Activated CD8-positive, alpha-beta memory T cell treated with anti-CD3 and anti-CD28 coated beads, Interleukin-2, amount 50 U/mL, for 24 hours (primary cell): ENCODE results near the gene STX18.
"Not testable (repeated sequence)": the region's sequence is repeated elsewhere in the genome, so short reads cannot be mapped to it uniquely, and the experiment has no call there.

ENCODE experiments used
- DNase-seq: peaks from one replicate; pipeline ENCODE4 v3.0.0-alpha.2; 2020; ENCODE audit errors: extremely low read depth

The STX18 gene

DNA sequence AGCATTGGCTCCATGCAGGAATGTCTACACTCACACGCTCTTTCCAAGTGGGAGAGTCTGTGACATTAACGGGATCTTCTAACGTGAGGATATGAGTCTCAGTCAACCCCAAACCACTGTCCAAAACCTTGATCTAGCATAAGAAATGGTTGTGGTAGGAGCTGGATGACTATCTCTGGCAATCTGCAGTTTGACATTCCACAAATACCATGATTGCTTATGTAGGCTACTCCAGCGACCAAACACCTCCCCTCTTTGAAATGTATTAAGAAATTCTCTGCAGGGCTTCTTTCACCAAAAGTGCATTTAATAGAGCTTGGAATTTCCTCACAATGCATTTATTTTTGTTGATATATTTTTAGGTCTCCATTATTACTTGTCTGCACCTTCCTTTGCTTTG is 14.1 kb upstream of the STX18 start:
- DNase-seq = no peak

DNA sequence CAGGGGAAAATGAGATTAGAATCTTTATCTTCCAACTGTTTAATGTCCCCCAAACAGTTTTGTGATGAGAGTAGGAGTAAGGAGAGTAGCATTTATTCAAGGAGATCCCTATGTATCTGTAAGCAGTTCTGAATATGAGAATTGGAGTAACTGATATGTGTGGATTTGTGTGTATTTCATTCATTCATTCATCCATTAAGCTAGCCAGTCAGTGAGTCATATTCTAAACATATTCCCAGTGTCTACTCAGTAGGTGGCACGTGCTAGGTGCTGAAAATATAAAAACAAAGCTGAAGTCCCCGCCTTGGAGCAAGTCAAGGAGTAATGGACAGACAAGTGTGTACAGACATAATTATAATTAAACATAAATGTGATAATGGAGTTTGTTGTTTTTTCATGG is 12.4 kb upstream of the STX18 start:
- DNase-seq = no peak

DNA sequence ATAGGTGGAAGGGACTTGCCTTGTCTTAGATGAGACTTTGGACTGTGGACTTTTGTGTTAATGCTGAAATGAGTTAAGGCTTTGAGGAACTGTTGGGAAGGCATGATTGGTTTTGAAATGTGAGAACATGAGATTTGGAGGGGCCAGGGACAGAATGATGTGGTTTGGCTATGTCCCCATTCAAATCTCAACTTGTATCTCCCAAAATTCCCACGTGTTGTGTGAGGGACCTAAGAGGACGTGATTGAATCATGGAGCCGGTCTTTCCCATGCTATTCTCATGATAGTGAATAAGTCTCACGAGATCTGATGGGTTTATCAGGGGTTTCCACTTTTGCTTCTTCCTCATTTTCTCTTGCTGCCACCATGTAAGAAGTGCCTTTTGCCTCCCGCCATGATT is 10.2 kb upstream of the STX18 start:
- not testable (repeated sequence) for DNase-seq

DNA sequence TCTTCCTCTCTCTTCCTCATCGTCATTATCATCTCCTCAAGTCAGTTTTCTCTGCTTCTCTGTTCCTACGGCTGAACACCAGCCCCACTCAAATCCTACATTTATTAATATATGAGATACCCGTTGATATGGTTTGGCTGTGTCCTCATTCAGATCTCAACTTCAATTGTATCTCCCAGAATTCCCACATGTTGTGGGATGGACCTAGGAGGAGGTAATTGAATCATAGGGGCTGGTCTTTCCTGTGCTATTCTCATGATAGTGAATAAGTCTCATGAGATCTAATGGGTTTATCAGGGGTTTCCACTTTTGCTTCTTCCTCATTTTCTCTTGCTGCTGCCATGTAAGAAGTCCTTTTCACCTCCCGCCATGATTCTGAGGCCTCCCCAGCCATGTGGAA is 8.3 kb upstream of the STX18 start:
- DNase-seq = not testable (repeated sequence)

DNA sequence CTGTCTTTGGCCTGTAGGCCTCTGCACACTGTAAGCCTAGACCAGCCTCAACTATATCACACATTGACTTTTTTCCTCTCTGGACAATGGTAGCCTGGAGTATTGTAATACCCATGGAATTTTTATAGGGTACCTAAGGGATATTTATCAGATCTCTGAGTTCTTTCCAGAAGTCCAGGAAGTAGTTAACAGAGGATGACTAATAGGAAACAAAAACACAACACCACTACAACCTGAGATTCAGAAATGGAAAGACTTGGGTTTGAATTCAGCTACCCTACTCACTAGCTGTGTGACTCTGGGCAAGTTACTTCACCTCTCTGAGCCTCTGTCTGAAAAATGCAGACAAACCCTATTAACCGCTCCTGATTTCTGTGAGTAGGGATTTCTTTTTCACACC is 7.7 kb upstream of the STX18 start:
- DNase-seq = no peak

DNA sequence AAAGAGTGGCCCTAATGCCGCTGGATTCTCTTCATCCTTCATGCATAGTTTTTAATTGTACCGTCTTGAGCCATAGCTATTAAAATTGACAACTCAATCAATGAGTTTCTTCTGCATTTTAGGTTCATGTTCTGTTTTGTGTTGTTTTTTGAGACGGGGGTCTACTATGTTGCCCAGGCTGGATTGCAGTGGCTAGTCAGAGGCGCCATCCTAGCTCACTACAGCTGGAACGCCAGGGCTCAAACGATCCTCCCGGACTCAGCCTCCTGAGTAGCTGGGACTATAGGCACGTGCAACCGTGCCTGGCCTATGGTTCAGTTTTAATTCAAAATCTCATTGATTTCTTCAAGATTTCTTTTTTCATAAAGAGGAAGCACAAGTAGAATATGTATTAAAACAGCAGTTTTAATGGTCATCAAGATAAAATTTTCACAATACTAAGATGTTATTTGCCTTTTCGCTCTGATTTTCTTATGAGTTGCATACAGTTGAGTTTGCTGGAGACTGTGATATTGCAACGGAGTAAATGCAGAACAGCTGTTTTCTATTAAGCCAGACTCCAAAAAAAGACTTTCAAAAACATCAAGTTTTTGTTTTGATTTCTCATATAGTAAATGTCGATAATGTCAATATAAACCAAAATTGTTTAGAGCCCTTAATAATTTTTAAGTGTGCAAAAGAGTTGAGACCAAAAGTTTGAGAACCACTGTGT is 1.1 kb upstream of the STX18 start:
- DNase-seq = no peak

DNA sequence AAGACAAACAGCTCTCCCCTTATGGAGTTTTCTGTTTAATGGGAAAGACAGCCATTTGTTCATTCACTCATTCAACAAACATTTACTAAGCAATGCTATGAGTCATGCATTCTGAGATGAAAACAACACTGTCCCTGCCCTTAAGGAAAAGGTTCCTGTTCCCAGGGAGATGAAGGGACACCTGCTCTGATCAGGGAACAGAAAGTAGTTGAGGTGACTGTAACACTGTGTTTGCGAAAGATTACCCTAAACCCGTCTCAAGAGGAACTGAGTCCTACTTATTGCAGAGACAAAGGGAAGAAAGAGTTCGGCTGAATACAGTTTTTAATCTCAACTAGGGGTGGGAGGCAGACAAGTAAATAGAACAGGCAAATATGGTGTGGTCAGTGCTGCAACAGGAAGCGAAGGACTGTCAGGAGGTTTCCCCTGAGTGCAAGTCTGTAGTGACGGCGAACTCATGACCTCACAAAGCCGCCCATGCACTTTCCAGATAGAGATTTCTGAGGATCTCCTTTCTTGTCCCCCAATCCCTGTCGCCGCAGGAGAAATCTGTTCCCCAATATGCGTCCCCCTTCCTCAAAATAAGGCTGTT is 712 bp downstream of the STX18 start:
- DNase-seq = no peak

DNA sequence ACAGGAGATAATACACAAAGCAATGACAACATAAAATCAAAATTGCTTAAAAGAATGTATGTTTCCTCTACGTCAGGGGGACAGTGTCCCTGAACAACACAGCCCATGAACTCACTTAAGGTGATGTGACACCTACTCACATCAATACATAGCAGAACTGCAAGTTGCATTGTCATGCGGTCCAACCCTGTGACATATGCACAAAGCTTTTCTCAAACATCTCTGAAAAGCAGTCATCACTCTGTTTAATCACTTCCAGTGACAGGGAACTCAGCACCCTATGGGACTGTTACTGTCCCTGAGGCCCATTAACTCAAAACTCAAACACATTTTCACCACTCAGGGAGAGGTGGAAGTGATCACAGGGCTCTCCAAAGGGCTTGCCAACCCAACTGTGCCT is 2.4 kb downstream of the STX18 start:
- DNase-seq = no peak

DNA sequence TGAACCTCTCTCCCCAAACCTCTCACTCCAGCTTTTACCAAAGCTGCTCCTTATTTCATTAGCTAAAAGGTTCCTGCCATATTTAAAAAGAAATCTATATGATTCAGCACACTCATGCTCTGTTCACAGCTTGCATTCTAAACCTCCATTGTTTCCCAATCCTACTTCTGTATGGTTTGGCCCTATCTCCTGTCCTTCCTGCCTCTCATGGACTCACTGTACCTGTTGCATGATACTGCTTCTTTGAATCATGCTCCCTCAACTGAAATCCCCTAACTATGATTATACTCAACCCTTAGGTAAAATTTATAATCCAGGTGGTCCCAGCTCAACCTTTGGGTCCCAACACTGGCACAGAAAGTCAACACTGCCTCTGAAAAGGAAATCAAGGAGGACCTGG is 6.3 kb downstream of the STX18 start:
- DNase-seq = no peak

DNA sequence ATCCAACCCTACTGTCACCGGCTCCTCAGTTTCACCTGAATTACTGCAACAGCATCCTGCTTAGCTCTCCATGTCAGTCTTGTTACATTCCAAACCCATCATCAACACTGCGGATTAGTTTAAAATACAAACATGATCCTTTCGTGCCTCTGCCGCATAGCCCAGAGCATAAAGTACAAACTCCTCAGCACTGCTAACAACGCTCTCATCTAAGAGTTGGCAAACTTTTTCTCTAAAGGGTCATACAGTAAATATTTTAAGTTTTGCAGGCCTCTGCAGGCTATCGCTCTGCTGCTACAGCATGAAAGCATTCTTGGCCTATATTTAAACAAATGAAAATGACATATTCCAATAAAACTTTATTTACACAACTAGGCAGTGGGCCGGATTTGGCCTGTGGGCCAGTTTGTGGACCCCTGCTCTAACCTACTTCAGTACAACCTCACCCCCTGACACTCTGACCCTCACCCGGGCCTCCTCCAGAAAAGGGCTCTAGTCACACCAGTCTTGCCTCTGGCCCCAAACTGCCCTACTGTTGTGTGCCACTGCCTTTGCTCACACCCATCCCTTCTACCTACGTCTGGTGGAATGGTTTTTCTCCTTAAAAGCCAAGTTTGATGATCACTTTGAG is 7.2 kb downstream of the STX18 start:
- no peak for DNase-seq

DNA sequence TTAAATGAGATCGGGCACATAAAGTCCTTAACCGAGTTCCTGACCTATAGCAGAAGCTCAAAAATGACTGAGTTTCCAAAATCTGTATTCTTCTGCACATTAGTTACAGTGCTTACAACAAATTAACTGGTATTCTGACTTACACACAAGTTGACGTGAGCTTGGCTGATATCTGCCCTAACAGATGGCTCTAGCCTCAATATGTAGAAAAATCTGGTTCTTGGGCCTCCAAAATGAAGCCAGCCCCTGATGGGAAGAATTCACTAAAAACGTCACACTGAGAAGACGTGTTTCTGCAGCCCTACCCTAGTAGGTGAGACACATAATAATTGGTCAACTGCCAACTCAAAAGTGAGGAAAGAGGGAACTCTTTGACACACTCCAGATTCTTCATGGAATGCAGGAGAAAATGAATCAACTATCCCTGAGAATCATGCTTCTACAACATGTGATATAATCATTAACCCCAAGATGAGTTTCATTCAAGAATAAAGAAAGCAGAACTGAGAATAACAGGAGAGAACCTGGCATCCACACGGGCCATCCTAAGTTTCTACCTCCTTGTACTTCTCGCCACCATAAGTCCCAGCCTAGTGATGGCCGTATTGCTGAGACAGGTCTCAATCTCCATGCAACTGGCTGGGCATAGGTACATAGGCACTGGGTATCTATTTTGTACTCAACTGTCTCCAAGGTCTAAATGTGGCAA is 8.2 kb downstream of the STX18 start:
- DNase-seq = no peak

DNA sequence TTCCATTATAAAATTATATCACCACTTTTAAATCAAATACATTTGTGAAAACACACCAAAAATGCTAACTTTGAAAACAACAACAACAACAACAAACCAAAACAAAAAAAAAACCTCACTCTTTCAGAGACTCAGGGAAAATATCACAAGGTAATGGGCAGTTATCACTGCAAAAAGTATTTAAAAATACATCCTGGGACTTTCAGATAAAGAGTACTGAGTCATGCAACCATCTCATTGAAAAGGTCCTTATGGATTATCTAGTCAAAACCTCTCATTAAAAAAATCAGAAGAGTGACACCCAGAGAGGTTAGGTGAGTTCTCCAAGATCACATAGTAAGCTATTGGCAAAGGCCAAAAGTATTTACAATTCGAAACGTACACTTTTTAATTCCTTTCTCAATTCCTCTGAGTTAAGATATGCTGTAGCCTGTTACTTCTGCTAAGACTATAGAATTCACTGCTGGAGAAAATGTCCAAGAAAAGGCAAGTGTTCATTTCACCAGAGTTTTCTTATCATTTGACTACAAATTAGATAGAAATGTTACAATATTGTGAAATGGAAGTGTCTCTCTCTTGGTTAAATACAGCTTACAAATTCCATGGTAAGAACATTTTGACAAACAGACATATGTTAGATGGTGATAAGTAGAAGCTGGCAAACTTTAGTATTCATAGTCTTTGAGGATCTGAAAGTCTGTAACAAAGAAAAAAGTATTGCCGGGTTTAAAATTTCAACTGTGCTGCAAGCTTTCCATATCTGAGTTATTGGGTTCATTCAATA is 9.3 kb downstream of the STX18 start:
- no peak for DNase-seq

DNA sequence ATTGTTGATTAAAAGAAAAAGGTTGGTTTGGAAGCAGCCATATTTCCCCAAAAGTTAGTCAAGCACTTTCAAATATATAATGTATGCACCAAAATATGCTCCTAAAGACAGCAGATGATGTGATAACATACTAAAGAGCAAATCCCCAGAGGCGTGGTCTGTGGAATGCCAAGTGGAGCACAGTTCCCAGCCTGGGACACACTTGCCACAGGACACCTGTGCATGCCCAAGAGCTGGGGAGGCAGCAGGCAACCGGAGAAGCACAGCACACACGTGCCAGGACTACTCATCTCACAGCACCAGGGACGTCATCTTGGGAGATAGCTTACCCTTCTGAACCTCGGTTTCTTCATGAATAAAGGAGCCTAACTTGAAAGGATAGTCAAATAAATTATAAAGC is 12.5 kb downstream of the STX18 start:
- no peak for DNase-seq

DNA sequence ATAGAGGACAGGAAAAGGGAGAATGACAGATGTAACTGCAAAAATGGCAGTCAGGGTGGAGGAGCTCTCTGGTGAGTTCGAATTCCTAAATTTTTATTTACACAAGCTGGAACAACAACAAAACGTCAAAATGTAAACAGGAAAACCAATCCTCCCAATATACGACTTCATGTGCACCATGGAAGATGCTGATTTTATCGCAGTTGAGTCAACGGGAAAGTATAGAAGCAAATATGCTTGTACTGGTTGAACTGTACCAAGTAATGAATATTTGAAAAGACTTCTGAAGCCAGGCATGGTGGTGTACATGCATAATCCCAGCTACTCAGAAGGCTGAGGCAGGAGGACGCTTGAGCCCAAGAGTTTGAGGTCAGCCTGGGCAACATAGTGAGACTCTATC is 15.4 kb downstream of the STX18 start:
- no peak for DNase-seq

DNA sequence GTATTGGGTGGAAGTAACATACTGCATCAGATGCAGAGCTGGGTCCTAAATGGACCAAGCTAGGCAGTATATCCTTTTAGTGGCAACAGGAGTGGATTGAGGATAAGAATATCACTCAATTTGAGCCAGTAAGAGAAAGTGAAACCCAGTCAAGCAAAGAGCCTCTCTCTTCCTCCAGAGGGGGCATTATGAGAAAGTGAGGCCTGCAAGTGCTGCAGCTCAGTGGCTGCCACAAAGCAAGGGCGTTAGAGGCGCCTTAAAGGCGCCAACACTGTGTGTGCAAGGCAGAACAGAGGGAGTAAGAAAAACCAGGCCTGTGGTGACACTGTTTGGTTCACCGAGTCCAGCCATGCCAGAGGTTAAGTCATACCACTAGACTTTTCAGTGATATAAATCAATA is 17.5 kb downstream of the STX18 start:
- peak; percentile 14 for DNase-seq

DNA sequence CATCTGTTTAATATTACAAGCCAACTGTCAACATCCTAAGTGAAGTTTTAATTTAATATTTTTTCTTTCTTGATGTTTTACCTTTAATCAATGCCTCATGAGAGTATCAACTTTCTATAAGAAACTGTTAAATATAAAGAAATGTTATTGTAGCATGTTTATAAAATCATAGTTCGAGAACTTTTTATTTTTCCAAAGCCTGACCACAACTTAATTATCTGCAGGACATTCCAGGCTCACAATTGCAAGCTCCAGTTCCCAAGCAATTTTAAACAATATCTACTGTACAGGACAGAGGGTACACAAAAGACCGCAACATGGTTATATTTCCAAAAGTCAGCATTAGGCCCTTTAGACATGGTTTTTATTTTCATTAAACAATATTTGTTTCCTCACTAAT is 20.1 kb downstream of the STX18 start:
- DNase-seq = no peak

DNA sequence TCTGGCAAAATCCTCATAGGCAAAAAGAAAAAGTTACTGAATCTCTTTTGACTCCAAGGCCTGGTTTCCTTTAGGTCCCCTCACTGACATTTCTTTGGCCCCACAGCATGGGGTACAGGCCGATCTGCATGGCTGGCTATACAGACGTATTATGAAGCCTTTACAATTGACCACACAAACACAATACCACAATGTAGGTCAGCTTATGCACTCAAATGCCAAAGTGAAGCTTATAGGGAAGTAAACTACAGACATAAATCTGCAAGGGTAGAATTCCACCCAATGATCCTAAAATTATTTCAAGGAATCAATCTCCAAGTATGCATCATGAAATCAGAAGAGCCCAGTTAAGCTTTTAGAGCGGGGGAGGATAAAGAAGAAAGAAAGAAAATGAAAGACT is 20.7 kb downstream of the STX18 start:
- DNase-seq = no peak

DNA sequence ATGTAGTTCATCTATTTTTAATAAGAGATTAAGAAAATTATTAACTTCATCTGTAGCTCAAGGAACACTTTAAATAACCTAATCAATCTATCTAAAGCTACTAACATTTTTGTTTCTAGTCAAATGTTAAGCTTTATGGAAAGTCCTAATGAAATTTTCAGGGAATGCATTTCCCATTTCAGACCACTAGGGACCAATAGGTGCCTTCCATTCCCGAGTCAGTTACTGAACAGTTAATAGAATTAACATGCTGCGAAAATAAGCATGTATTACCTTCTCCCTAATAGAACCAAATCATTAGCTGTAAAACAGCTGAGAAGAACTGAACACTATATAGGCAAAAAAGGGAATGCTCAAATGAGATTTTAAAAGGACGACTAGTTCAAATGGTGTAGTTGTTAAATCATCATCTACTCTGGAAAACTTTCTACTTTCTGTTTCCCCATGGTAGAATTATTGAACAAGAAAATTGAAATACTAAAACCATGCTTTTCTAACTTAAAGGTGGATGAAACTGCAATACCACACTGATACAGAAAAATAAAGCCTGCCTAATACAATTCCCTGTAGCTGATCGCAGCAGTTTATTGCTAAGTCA is 22.5 kb downstream of the STX18 start:
- no peak for DNase-seq

DNA sequence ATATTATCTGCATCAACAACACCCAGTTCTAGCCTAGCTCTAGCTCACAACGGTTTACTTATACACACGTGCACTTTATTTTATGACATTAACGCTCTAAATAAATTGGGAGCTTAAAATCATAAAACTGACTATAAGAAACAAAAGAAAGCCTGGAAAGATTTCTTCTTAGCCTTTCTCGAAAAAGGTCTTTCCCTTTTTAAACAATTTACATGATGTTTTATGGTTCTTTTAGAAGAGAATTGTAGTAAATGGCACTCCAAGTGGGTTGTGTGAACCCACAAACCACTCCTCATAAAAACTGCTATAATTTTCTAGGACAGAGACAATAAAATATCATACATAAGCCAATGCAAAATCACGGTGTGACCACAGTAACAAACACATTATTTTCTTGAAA is 23.1 kb downstream of the STX18 start:
- DNase-seq = no peak

DNA sequence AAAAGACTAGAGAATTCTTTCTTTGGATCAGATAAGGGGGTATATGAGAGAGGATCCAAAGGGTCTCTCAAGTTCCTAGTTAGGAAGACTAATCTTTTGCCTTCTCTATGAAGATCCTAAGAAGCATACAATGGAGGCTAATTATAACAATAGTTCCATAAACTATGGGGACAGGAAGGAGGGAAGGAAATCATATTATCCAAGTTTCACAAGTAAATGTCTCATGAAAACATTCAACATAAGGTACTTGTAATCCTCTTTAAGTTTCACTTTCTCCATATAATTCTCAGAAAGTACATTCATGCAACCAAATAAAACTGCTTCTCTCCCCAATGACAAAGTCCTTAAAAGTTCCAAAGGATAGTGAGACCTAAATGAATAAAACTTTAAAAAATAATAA is 27.1 kb downstream of the STX18 start:
- no peak for DNase-seq

DNA sequence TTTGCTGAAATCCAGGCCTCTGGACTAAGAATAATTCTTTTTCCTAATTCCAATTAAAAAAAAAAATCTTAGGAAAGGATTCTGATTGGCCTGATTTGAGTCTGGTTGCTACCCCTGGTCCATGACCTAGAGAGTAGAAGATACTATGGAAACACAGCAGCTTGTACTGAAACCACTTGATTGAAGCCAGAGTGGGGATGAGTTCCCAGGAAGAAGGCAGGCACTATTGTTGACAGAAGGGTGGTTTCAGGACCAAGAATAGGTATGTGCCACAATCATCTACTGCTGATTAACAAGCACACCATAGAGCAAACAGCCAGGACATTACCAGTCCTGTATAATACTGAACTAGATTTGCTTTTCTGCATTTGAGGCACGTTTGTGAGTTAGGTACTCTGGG is 29.6 kb downstream of the STX18 start:
- no peak for DNase-seq

DNA sequence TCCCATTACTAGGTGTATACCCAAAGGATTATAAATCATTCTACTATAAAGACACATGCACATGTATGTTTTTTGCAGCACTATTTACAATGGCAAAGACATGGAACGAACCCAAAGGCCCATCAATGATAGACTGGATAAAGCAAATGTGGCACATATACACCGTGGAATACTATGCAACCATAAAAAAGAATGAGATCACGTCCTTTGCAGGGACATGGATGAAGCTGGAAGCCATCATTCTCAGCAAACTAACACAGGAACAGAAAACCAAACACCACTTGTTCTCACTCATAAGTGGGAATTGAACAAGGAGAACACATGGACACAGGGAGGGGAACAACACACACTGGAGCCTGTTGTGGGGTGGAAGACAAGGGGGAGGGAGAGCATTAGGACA is 31.2 kb downstream of the STX18 start:
- not testable (repeated sequence) for DNase-seq
